Neural cell (in vitro differentiated cells): ENCODE measurements around the gene RANBP10. TPM values are rescaled to one million over a fixed set of nuclear protein-coding genes. Genes with fewer than 3 reads are reported as not detected.

Experiments
- H2AFZ ChIP-seq: fragments of 200-600, 300-800 bp; sonication (generic), shearing (Covaris generic); 2 replicates; pipeline ENCODE4 v1.6.0; 2014; ENCODE audit warnings: low read depth, mild to moderate bottlenecking, antibody characterized with exemption, low read length, moderate library complexity
- H3F3A ChIP-seq: fragments of 200-600 bp; shearing (Covaris generic); 2 replicates; pipeline ENCODE4 v1.6.1; 2016; ENCODE audit warnings: mild to moderate bottlenecking, moderate library complexity, mixed read lengths, antibody characterized with exemption, low read length; ENCODE audit not compliant: insufficient read depth, poor library complexity, severe bottlenecking
- H3K27ac ChIP-seq: fragments of 200-600, 300-800 bp; sonication (generic), shearing (Covaris generic); 2 replicates; pipeline ENCODE4 v1.5.1; 2014; ENCODE audit warnings: mild to moderate bottlenecking, low read length, moderate library complexity
- H3K27me3 ChIP-seq: fragments of 300-800, 200-600 bp; sonication (generic), shearing (Covaris generic); 2 replicates; pipeline ENCODE4 v1.6.0; 2014; ENCODE audit warnings: mild to moderate bottlenecking, low read depth, low read length, moderate library complexity; ENCODE audit not compliant: insufficient read depth
- H3K36me3 ChIP-seq: fragments of 300-800, 200-600 bp; sonication (generic), shearing (Covaris generic); 2 replicates; pipeline ENCODE4 v1.5.1; 2014; ENCODE audit warnings: mild to moderate bottlenecking, antibody characterized with exemption, low read length, moderate library complexity; ENCODE audit not compliant: insufficient read depth
- H3K4me2 ChIP-seq: fragments of 300-800, 200-600 bp; sonication (generic), shearing (Covaris generic); 2 replicates; pipeline ENCODE4 v1.6.0; 2014; ENCODE audit warnings: mild to moderate bottlenecking, low read length
- H3K4me3 ChIP-seq: fragments of 300-800, 200-600 bp; sonication (generic), shearing (Covaris generic); 2 replicates; pipeline ENCODE4 v1.5.1; 2014; ENCODE audit warnings: mild to moderate bottlenecking, low read length, moderate library complexity
- H3K79me2 ChIP-seq: fragments of 200-600 bp; shearing (Covaris generic); replicated peaks from 2 replicates; pipeline ENCODE4 v1.6.0; 2014; ENCODE audit warnings: mild to moderate bottlenecking, low read length, moderate library complexity; ENCODE audit not compliant: insufficient read depth
- H3K9ac ChIP-seq: fragments of 300-800, 200-600 bp; sonication (generic), shearing (Covaris generic); 2 replicates; pipeline ENCODE4 v1.6.1; 2016; ENCODE audit warnings: mild to moderate bottlenecking, low read length, mixed read lengths
- H3K9me2 ChIP-seq: fragments of 200-600 bp; shearing (Covaris generic); 2 replicates; pipeline ENCODE4 v1.6.1; 2016; ENCODE audit warnings: mild to moderate bottlenecking, low read length, mixed read lengths; ENCODE audit not compliant: insufficient read depth
- H3K9me3 ChIP-seq: fragments of 200-600, 300-800 bp; sonication (generic), shearing (Covaris generic); 2 replicates; pipeline ENCODE4 v1.6.1; 2016; ENCODE audit warnings: mild to moderate bottlenecking, mixed run types, low read length, moderate library complexity, mixed read lengths
- H4K20me1 ChIP-seq: fragments of 200-600 bp; shearing (Covaris generic); 2 replicates; pipeline ENCODE4 v1.6.1; 2016; ENCODE audit warnings: mild to moderate bottlenecking, mixed run types; ENCODE audit not compliant: insufficient read depth
- CTCF ChIP-seq: fragments of 450-650 bp; IDR thresholded peaks from 2 replicates; pipeline ENCODE4 v1.5.1; 2014; ENCODE audit warnings: antibody characterized with exemption, mild to moderate bottlenecking, moderate library complexity; ENCODE audit not compliant: poor library complexity, severe bottlenecking
- EP300 ChIP-seq: fragments of 450-650 bp; conservative IDR thresholded peaks from 2 replicates; pipeline ENCODE4 v1.6.1; 2014; ENCODE audit warnings: antibody characterized with exemption, mild to moderate bottlenecking, moderate library complexity; ENCODE audit not compliant: poor library complexity, severe bottlenecking
- EZH2 ChIP-seq: fragments of 200-600, 300-800 bp; shearing (Covaris generic), sonication (generic); IDR thresholded peaks from 2 replicates; pipeline ENCODE4 v1.6.1; 2014; ENCODE audit warnings: antibody characterized with exemption, low read length, borderline replicate concordance, mild to moderate bottlenecking; ENCODE audit not compliant: insufficient read depth, poor library complexity, severe bottlenecking
- MXI1 ChIP-seq: fragments of 450-650 bp; conservative IDR thresholded peaks from 2 replicates; pipeline ENCODE4 v1.6.1; 2014; ENCODE audit warnings: antibody characterized with exemption, mild to moderate bottlenecking; ENCODE audit not compliant: poor library complexity, severe bottlenecking
- POLR2AphosphoS5 ChIP-seq: IDR thresholded peaks from 2 replicates; pipeline ENCODE4 v1.6.1; 2012
- RAD21 ChIP-seq: fragments of 450-650 bp; conservative IDR thresholded peaks from 2 replicates; pipeline ENCODE4 v1.6.1; 2014; ENCODE audit warnings: antibody characterized with exemption, mild to moderate bottlenecking, moderate library complexity
- REST ChIP-seq: IDR thresholded peaks from 2 replicates; pipeline ENCODE4 v1.6.1; 2012; ENCODE audit warnings: borderline replicate concordance
- SMC3 ChIP-seq: fragments of 450-650 bp; conservative IDR thresholded peaks from 2 replicates; pipeline ENCODE4 v1.6.1; 2014; ENCODE audit warnings: antibody characterized with exemption, mild to moderate bottlenecking, moderate library complexity; ENCODE audit not compliant: poor library complexity
- TAF1 ChIP-seq: IDR thresholded peaks from 2 replicates; pipeline ENCODE4 v1.6.1; 2012; ENCODE audit warnings: low read depth
- polyA plus RNA-seq: library from polyadenylated mRNA; depleted of rRNA; stranded (reverse); fragments of >200 nt; gene quantifications from 2 replicates; pipeline ENCODE4 v1.2.3, GENCODE V29; 2014

The RANBP10 gene
- polyA plus RNA-seq, 1 donor from 2014 or later: 10.9 TPM

GRCh38 chr16:67800338-67800926 lies 5.9 kb downstream of the RANBP10 start:
- Histone ChIP-seq H3F3A (no peaks in the 10 kb centered on the region), H3K9me2 (no peaks in the 10 kb centered on the region), H3K79me2 (peaks cover 74% of the 10 kb centered on the region), H3K9me3 (no peaks in the 10 kb centered on the region), H3K27me3 (no peaks in the 10 kb centered on the region), H3K36me3 (no peaks in the 10 kb centered on the region), H3K4me3 (no peak overlapping the region), H3K4me2 (no peak overlapping the region), H2AFZ (no peak overlapping the region), H3K9ac (no peak overlapping the region), H3K27ac (no peak overlapping the region), H4K20me1 (no peaks in the 10 kb centered on the region)
- no peak for TF ChIP-seq TAF1
- TF ChIP-seq MXI1: no peak
- no peak for TF ChIP-seq CTCF
- TF ChIP-seq EZH2: no peak
- no peak for TF ChIP-seq POLR2AphosphoS5
- TF ChIP-seq RAD21: no peak
- TF ChIP-seq REST: no peak
- TF ChIP-seq EP300: no peak
- no peak for TF ChIP-seq SMC3

- Histone ChIP-seq H4K20me1 (no peaks in the 10 kb centered on the region), H3K79me2 (peaks cover 35% of the 10 kb centered on the region)
Observed at GRCh38 chr16:67796099-67796718, 10.2 kb downstream of the RANBP10 start.

More at GRCh38 chr16:67796099-67796718, 10.2 kb downstream of the RANBP10 start:
- no peaks in the 10 kb centered on the region for H3K9me3 ChIP-seq
- no peak overlapping the region for H3K27ac ChIP-seq
- no peaks in the 10 kb centered on the region for H3K9me2 ChIP-seq
- no peaks in the 10 kb centered on the region for H3F3A ChIP-seq
- H2AFZ ChIP-seq: no peak overlapping the region
- no peak overlapping the region for H3K4me3 ChIP-seq
- H3K9ac ChIP-seq: no peak overlapping the region
- no peak overlapping the region for H3K4me2 ChIP-seq
- TF ChIP-seq SMC3 (no peak), CTCF (no peak), POLR2AphosphoS5 (no peak), EZH2 (no peak), MXI1 (no peak), EP300 (no peak), TAF1 (no peak), RAD21 (no peak), REST (no peak)
- H3K36me3 ChIP-seq: no peaks in the 10 kb centered on the region
- H3K27me3 ChIP-seq: no peaks in the 10 kb centered on the region
